ENCODE measurements around the gene SLC16A6.
A peak's percentile ranks its signal among the peaks of the same experiment; 100 is the strongest.
"Not testable (repeated sequence)": the region's sequence is repeated elsewhere in the genome, so short reads cannot be mapped to it uniquely, and the experiment has no call there.

Gene SLC16A6

GRCh38 chr17:68317458-68317857, 26.5 kb upstream of the SLC16A6 start:
- H3K4me3 ChIP-seq (ENCODE audit: low read depth, low read length) = no peak overlapping the region
- TF ChIP-seq POLR2A (IDR thresholded peaks at IDR 0.05; ENCODE audit: extremely low read depth, insufficient read length) (no peak), CTCF (IDR thresholded peaks at IDR 0.05; ENCODE audit: low read depth, low read length) (no peak)
- DNase-seq (ENCODE audit: low read depth) = no peak

- DNase-seq (ENCODE audit: low read depth) = no peak
- TF ChIP-seq CTCF (IDR thresholded peaks at IDR 0.05; ENCODE audit: low read depth, low read length) = no peak
- TF ChIP-seq MAX (IDR thresholded peaks at IDR 0.05; ENCODE audit: low read depth, low read length) = no peak
- no peak for TF ChIP-seq MYC (IDR thresholded peaks at IDR 0.05; ENCODE audit: low read depth, low read length)
- TF ChIP-seq POLR2A (IDR thresholded peaks at IDR 0.05; ENCODE audit: extremely low read depth, insufficient read length) = no peak
- H3K4me3 ChIP-seq (ENCODE audit: low read depth, low read length) = no peak overlapping the region
Measured at GRCh38 chr17:68315930-68316329, 25.0 kb upstream of the SLC16A6 start.

- DNase-seq (ENCODE audit: low read depth) = peak; percentile 69
- no peak overlapping the region for H3K4me3 ChIP-seq (ENCODE audit: low read depth, low read length)
- TF ChIP-seq POLR2A (IDR thresholded peaks at IDR 0.05; ENCODE audit: extremely low read depth, insufficient read length) (no peak), MAX (IDR thresholded peaks at IDR 0.05; ENCODE audit: low read depth, low read length) (no peak), CTCF (IDR thresholded peaks at IDR 0.05; ENCODE audit: low read depth, low read length) (no peak), MYC (IDR thresholded peaks at IDR 0.05; ENCODE audit: low read depth, low read length) (no peak)
Measured at GRCh38 chr17:68314916-68315535, 24.1 kb upstream of the SLC16A6 start.

- TF ChIP-seq MAX (IDR thresholded peaks at IDR 0.05; ENCODE audit: low read depth, low read length) = no peak
- TF ChIP-seq CTCF (IDR thresholded peaks at IDR 0.05; ENCODE audit: low read depth, low read length) = no peak
- no peak for TF ChIP-seq POLR2A (IDR thresholded peaks at IDR 0.05; ENCODE audit: extremely low read depth, insufficient read length)
- TF ChIP-seq MYC (IDR thresholded peaks at IDR 0.05; ENCODE audit: low read depth, low read length) = no peak
- peak; percentile 29 for DNase-seq (ENCODE audit: low read depth)
- no peak overlapping the region for H3K4me3 ChIP-seq (ENCODE audit: low read depth, low read length)
Measured at GRCh38 chr17:68310152-68310551, 19.2 kb upstream of the SLC16A6 start.

GRCh38 chr17:68309066-68309670, 18.2 kb upstream of the SLC16A6 start:
- H3K4me3 ChIP-seq (ENCODE audit: low read depth, low read length); DNase-seq (ENCODE audit: low read depth): not testable (repeated sequence)

- DNase-seq (ENCODE audit: low read depth) = not testable (repeated sequence)
Measured at GRCh38 chr17:68308486-68308885, 17.6 kb upstream of the SLC16A6 start.

GRCh38 chr17:68307443-68307842, 16.5 kb upstream of the SLC16A6 start:
- no peak overlapping the region for H3K4me3 ChIP-seq (ENCODE audit: low read depth, low read length)
- TF ChIP-seq CTCF (IDR thresholded peaks at IDR 0.05; ENCODE audit: low read depth, low read length) (no peak), MAX (IDR thresholded peaks at IDR 0.05; ENCODE audit: low read depth, low read length) (no peak), MYC (IDR thresholded peaks at IDR 0.05; ENCODE audit: low read depth, low read length) (no peak), POLR2A (IDR thresholded peaks at IDR 0.05; ENCODE audit: extremely low read depth, insufficient read length) (no peak)
- no peak for DNase-seq (ENCODE audit: low read depth)

More at GRCh38 chr17:68308486-68308885, 17.6 kb upstream of the SLC16A6 start:
- not testable (repeated sequence) for H3K4me3 ChIP-seq (ENCODE audit: low read depth, low read length)
